Panc1 (cell line): ENCODE data around the gene LRRC43. TPM values are rescaled to one million over a fixed set of nuclear protein-coding genes. Genes with fewer than 3 reads are reported as not detected.

ENCODE experiments used
- ATAC-seq: fragments of 200-7000 bp; cut with Tn5 transposase; 2 replicates; pipeline ENCODE4 v1.9.1; 2020; ENCODE audit warnings: mild to moderate bottlenecking, moderate library complexity
- BruUV-seq: library from RNA; stranded (reverse); fragments of 400-500 nt; replicated peaks from 2 replicates; lab custom pipeline; 2021; lab: Mats Ljungman, UMichigan
- CTCF ChIA-PET: fragments of 300-600 bp; sonication (Branson Sonifier 250); formaldehyde crosslinking; loops from one replicate; lab custom pipeline; 2022; ENCODE audit warnings: antibody characterized with exemption; lab: Charles Lee
- POLR2A ChIA-PET: fragments of 300-600 bp; sonication (Branson Sonifier 250); formaldehyde crosslinking; loops from one replicate; lab custom pipeline; 2022; ENCODE audit warnings: antibody characterized with exemption; lab: Charles Lee
- DNase-seq: peaks from one replicate; pipeline ENCODE4 v3.0.0-alpha.2; 2010; ENCODE audit warnings: low read depth, low spot score
- H3K27ac ChIP-seq: 2 replicates; pipeline ENCODE4 v1.5.1; 2011; ENCODE audit warnings: mild to moderate bottlenecking, low read length, inconsistent platforms
- H3K27me3 ChIP-seq: fragments of 200-500 bp; sonication (Bioruptor generic); 2 replicates; pipeline ENCODE4 v1.6.0; 2014; ENCODE audit warnings: low read length, inconsistent platforms; ENCODE audit not compliant: control insufficient read depth, insufficient read depth
- H3K36me3 ChIP-seq: fragments of 200-500 bp; sonication (Bioruptor generic); 2 replicates; pipeline ENCODE4 v1.5.1; 2014; ENCODE audit warnings: inconsistent platforms, mild to moderate bottlenecking, low read length, moderate library complexity; ENCODE audit not compliant: control insufficient read depth, insufficient read depth
- H3K4me1 ChIP-seq: 2 replicates; pipeline ENCODE4 v1.5.1; 2011; ENCODE audit warnings: inconsistent platforms, mild to moderate bottlenecking, low read length, moderate library complexity; ENCODE audit not compliant: control insufficient read depth, insufficient read depth
- H3K4me3 ChIP-seq, 2 experiments: 2 replicates each; pipeline ENCODE4 v1.5.1; 2011 to 2012; ENCODE audit warnings: low read depth in 2 of 2, low read length in 2 of 2, mild to moderate bottlenecking in 2 of 2, inconsistent platforms in 1 of 2, moderate library complexity in 1 of 2
- H3K9me3 ChIP-seq: fragments of 200-500 bp; sonication (Bioruptor generic); 2 replicates; pipeline ENCODE4 v1.5.1; 2014; ENCODE audit warnings: low read depth, mild to moderate bottlenecking, inconsistent platforms, low read length, moderate library complexity; ENCODE audit not compliant: control insufficient read depth, insufficient read depth
- POLR2AphosphoS5 ChIP-seq: IDR thresholded peaks from 2 replicates; pipeline ENCODE4 v1.6.1; 2012; ENCODE audit warnings: mild to moderate bottlenecking, low read depth, low read length, moderate library complexity
- SIN3A ChIP-seq: IDR thresholded peaks from 2 replicates; pipeline ENCODE4 v1.6.1; 2012; ENCODE audit warnings: low read depth, mild to moderate bottlenecking, low read length, moderate library complexity, borderline replicate concordance; ENCODE audit not compliant: insufficient read depth
- TCF7L2 ChIP-seq: IDR thresholded peaks from 2 replicates; pipeline ENCODE4 v1.6.1; 2011; ENCODE audit warnings: mild to moderate bottlenecking, low read depth, low read length, inconsistent platforms
- in situ Hi-C: cut with HindIII; loops from 2 replicates; pipeline ENCODE4 v1.10.0; 2016; ENCODE audit warnings: low sequenced_read_pairs, low pct_unique_long_range_greater_than_20kb
- intact Hi-C: fragments of 100-400 bp; cut with micrococcal nuclease; formaldehyde crosslinking; loops from one replicate; pipeline ENCODE4 v1.10.0; 2022; ENCODE audit not compliant: unreplicated experiment
- total RNA-seq: library from RNA; stranded (reverse); gene quantifications from one replicate; pipeline ENCODE4 v1.2.1, GENCODE V29; 2021; ENCODE audit not compliant: unreplicated experiment
- TF ChIP-seq, protein P1 (sequence below): fragments of 450-650 bp; IDR thresholded peaks from 2 replicates; pipeline ENCODE4 v1.5.1; 2017; ENCODE audit warnings: mild to moderate bottlenecking
- TF ChIP-seq, protein P2 (sequence below), 2 experiments: IDR thresholded peaks; 2 replicates each; pipeline ENCODE4 v1.6.1; 2011 to 2012; ENCODE audit warnings: low read depth in 2 of 2, control low read depth in 1 of 2, low read length in 1 of 2, mild to moderate bottlenecking in 1 of 2, moderate library complexity in 1 of 2; ENCODE audit not compliant: insufficient read depth in 1 of 2

LRRC43 gene
- total RNA-seq, 1 experiment from 2014 or later, result 1.5 TPM

DNA sequence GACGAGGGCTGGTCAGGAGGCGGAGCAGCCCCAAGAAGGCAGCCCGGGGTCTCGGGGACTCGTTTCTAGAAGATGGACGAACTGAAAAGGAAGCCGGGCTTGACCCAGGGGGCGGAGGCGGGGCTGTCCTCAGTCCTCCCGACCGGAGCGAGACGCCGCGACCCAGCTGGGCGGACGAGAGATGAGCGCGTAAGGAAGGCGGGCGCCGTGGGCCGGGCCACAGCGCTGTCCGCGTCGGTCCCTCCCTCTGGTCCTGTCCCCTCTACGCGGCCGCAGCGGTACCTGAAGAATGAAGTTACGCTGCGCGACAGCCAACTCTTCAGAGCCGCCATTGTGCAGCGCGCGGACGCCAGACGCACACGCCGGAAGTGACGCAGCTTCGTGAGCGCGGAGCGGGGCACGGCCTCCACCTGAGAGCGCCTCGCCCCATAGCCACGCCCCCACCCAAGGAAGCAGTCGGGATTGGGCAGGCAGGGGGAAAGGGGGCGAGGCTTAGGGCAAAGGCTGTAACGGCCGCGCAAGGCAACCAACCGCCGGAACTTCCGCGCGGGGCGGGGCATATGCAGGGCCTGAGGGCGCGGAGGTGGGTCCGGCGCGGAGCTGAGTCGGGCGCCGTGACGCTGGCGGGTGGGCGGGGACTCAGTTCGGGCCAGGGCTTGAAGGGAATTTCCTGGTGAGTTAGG, 42.9 kb downstream of the LRRC43 start, which contains the start of gene DIABLO:
TSS of gene DIABLO (minus strand) at position 370 of the 683 bp plus-strand sequence. CDS start at position 332, 38 bp downstream.
- Histone ChIP-seq H3K4me3 (peak within 1 kb of the TSS; percentile 92 to 100), H3K27me3 (no peaks in the 10 kb centered on the region), H3K4me1 (peaks cover 16% of the 10 kb centered on the region), H3K9me3 (no peaks in the 10 kb centered on the region), H3K27ac (peak within 1 kb of the TSS; percentile 97), H3K36me3 (peaks cover 15% of the 10 kb centered on the region; the same call in 1 of the 2 replicates)
- CTCF ChIA-PET, result interaction anchor here (0.5 to 0.6 kb wide), 2 partner anchors 268 to 1995 kb away, joined by 4 to 6 read pairs; no protein-coding TSS in a partner anchor
- ATAC-seq, result peak; percentile 96
- intact Hi-C loops (no loop called here), in situ Hi-C loops (no loop called here)
- BruUV-seq, result no TSS peak
- POLR2A ChIA-PET, result interaction anchor here (1.0 kb wide), 1 partner anchor 275 kb away, joined by 3 read pairs; the partner anchor contains the start of gene ZCCHC8
- peak; percentile 86 for DNase-seq
- TF ChIP-seq, protein P1, sequence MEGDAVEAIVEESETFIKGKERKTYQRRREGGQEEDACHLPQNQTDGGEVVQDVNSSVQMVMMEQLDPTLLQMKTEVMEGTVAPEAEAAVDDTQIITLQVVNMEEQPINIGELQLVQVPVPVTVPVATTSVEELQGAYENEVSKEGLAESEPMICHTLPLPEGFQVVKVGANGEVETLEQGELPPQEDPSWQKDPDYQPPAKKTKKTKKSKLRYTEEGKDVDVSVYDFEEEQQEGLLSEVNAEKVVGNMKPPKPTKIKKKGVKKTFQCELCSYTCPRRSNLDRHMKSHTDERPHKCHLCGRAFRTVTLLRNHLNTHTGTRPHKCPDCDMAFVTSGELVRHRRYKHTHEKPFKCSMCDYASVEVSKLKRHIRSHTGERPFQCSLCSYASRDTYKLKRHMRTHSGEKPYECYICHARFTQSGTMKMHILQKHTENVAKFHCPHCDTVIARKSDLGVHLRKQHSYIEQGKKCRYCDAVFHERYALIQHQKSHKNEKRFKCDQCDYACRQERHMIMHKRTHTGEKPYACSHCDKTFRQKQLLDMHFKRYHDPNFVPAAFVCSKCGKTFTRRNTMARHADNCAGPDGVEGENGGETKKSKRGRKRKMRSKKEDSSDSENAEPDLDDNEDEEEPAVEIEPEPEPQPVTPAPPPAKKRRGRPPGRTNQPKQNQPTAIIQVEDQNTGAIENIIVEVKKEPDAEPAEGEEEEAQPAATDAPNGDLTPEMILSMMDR, result no peak
- TF ChIP-seq POLR2AphosphoS5 (peak; percentile 88), TCF7L2 (no peak), SIN3A (peak; percentile 79; the same call in 1 of the 2 replicates)
- TF ChIP-seq, protein P2, sequence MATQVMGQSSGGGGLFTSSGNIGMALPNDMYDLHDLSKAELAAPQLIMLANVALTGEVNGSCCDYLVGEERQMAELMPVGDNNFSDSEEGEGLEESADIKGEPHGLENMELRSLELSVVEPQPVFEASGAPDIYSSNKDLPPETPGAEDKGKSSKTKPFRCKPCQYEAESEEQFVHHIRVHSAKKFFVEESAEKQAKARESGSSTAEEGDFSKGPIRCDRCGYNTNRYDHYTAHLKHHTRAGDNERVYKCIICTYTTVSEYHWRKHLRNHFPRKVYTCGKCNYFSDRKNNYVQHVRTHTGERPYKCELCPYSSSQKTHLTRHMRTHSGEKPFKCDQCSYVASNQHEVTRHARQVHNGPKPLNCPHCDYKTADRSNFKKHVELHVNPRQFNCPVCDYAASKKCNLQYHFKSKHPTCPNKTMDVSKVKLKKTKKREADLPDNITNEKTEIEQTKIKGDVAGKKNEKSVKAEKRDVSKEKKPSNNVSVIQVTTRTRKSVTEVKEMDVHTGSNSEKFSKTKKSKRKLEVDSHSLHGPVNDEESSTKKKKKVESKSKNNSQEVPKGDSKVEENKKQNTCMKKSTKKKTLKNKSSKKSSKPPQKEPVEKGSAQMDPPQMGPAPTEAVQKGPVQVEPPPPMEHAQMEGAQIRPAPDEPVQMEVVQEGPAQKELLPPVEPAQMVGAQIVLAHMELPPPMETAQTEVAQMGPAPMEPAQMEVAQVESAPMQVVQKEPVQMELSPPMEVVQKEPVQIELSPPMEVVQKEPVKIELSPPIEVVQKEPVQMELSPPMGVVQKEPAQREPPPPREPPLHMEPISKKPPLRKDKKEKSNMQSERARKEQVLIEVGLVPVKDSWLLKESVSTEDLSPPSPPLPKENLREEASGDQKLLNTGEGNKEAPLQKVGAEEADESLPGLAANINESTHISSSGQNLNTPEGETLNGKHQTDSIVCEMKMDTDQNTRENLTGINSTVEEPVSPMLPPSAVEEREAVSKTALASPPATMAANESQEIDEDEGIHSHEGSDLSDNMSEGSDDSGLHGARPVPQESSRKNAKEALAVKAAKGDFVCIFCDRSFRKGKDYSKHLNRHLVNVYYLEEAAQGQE (IDR thresholded peaks at IDR 0.05; ENCODE audit: insufficient read depth in 1 of 2, low read depth in 2 of 2, low read length in 1 of 2), result peak; percentile 57 to 64; a peak in 3 of 4 replicates

DNA sequence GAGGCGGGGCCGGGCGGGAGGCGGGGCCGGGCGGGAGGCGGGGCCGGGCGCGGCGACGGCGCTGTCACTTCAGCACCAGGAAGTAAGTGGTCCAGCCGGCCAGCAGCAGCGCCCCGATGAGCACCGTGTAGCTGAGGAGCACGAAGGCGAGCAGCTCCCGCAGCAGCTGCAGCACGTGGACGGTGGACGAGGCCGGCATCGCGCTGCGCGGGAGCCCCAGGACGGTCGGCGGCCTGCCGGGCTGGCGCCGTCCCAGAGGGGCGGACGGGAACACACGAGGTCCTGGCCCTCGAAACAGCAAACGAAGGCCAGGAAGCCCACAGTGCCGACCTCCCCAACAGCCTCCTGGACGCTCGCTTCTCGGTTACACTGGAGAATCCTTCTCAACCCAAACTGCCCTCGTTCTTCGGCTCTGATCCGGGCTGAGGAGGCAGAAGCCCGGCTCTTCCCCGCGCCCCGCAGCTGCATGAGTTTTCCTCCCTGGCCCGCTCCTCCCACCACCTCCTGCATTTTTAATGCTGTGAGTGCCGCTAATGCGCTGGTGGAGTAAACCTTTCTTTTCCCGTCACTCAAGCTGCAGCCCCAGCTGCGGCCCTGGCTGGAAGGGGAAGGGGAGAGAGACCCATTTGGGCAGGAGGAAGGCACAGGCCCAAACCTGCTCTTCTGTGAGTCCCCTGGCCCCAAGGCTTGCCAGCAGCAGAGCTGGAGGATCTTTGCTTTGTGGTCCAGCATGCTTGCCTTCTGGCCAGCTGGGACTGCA, 43.6 kb downstream of the LRRC43 start:
- DNase-seq (no peak), ATAC-seq (no peak)
- ChIA-PET CTCF (interaction anchor here (0.6 kb wide), 1 partner anchor 1996 kb away, joined by 6 read pairs; no protein-coding TSS in a partner anchor), POLR2A (interaction anchor here (0.5 to 1.0 kb wide), 2 partner anchors 23 to 274 kb away, joined by 3 to 5 read pairs; partner anchors contain the start of genes B3GNT4 and ZCCHC8)
- BruUV-seq, result no TSS peak
- peak overlapping the region; percentile 41 to 63 for H3K4me3 ChIP-seq
- H3K4me1 ChIP-seq, result peaks cover 16% of the 10 kb centered on the region
- H3K27me3 ChIP-seq, result no peaks in the 10 kb centered on the region
- H3K9me3 ChIP-seq, result no peaks in the 10 kb centered on the region
- peaks cover 15% of the 10 kb centered on the region; the same call in 1 of the 2 replicates for H3K36me3 ChIP-seq
- TF ChIP-seq TCF7L2, result no peak
- TF ChIP-seq, protein P1, result no peak
- TF ChIP-seq SIN3A, result peak; percentile 87; the same call in 1 of the 2 replicates
- TF ChIP-seq, protein P2 (IDR thresholded peaks at IDR 0.05; ENCODE audit: insufficient read depth in 1 of 2, low read depth in 2 of 2, low read length in 1 of 2), result peak; percentile 78 to 96
- no peak for TF ChIP-seq POLR2AphosphoS5
- in situ Hi-C loops (no loop called here), intact Hi-C loops (no loop called here)
- peak overlapping the region; percentile 68 for H3K27ac ChIP-seq
